Kidney epithelial cell (primary cell): ENCODE data around the gene RNF208. TPM values are rescaled to one million over a fixed set of nuclear protein-coding genes. Genes with fewer than 3 reads are reported as not detected.

Experiments
- DNase-seq: peaks from one replicate; pipeline ENCODE4 v3.0.0-alpha.2; 2010; ENCODE audit warnings: low read depth
- H3K27me3 ChIP-seq: 2 replicates; pipeline ENCODE4 v1.6.0; 2011; ENCODE audit warnings: low read length; ENCODE audit not compliant: control insufficient read depth, insufficient read depth
- H3K36me3 ChIP-seq: 2 replicates; pipeline ENCODE4 v1.5.1; 2011; ENCODE audit warnings: low read length; ENCODE audit not compliant: control insufficient read depth, insufficient read depth
- H3K4me3 ChIP-seq: 2 replicates; pipeline ENCODE4 v1.5.1; 2011; ENCODE audit warnings: low read depth, mild to moderate bottlenecking, control low read depth, low read length
- total RNA-seq: library from RNA; depleted of rRNA; stranded (reverse); fragments of >200 nt; gene quantifications from 2 replicates; pipeline ENCODE4 v1.2.3, GENCODE V29; 2015
- TF ChIP-seq, protein P1 (sequence below): IDR thresholded peaks from 2 replicates; pipeline ENCODE4 v1.5.1; 2011; ENCODE audit warnings: mild to moderate bottlenecking, moderate library complexity, low read length, control low read depth, inconsistent platforms; ENCODE audit not compliant: insufficient read depth, poor library complexity, severe bottlenecking

The RNF208 gene
- total RNA-seq, 1 donor from 2014 or later: 4.2 TPM

GRCh38 chr9:137187386-137187785 is 34.7 kb downstream of the RNF208 start:
- no peak for DNase-seq
- H3K27me3 ChIP-seq: no peaks in the 10 kb centered on the region
- H3K36me3 ChIP-seq: no peaks in the 10 kb centered on the region
- H3K4me3 ChIP-seq: peak overlapping the region; percentile 88
- TF ChIP-seq, protein P1, sequence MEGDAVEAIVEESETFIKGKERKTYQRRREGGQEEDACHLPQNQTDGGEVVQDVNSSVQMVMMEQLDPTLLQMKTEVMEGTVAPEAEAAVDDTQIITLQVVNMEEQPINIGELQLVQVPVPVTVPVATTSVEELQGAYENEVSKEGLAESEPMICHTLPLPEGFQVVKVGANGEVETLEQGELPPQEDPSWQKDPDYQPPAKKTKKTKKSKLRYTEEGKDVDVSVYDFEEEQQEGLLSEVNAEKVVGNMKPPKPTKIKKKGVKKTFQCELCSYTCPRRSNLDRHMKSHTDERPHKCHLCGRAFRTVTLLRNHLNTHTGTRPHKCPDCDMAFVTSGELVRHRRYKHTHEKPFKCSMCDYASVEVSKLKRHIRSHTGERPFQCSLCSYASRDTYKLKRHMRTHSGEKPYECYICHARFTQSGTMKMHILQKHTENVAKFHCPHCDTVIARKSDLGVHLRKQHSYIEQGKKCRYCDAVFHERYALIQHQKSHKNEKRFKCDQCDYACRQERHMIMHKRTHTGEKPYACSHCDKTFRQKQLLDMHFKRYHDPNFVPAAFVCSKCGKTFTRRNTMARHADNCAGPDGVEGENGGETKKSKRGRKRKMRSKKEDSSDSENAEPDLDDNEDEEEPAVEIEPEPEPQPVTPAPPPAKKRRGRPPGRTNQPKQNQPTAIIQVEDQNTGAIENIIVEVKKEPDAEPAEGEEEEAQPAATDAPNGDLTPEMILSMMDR: no peak

- Histone ChIP-seq H3K36me3 (no peaks in the 10 kb centered on the region), H3K4me3 (no peak overlapping the region), H3K27me3 (no peaks in the 10 kb centered on the region)
- no peak for DNase-seq
- TF ChIP-seq, protein P1: no peak
Measured at GRCh38 chr9:137186385-137186784, 35.7 kb downstream of the RNF208 start.

DNA sequence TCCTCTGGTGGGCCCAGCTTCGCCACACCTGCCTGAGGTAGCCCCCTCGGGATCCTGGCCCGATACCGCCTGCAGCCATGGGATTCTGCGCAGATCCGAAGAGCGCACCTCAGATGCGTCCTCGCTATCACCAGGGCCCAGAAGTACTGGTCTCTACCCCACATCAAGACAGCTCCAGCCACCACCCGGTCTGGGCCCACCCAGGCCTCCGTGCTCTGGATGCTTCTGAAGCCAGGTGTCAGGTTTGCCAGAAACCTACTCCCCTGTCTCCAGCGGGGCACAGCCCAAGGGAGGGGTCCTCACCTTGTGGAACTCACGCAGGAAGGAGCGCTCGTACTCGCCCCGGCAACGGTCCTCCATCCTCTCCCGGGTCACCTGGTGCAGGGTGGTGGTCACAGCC is 36.1 kb downstream of the RNF208 start:
- no peaks in the 10 kb centered on the region for H3K36me3 ChIP-seq
- no peak for DNase-seq
- TF ChIP-seq, protein P1: no peak
- H3K27me3 ChIP-seq: no peaks in the 10 kb centered on the region
- H3K4me3 ChIP-seq: no peak overlapping the region

GRCh38 chr9:137184881-137185660 is 37.0 kb downstream of the RNF208 start:
- TF ChIP-seq, protein P1: no peak
- DNase-seq: no peak
- Histone ChIP-seq H3K4me3 (no peak overlapping the region), H3K36me3 (no peaks in the 10 kb centered on the region), H3K27me3 (no peaks in the 10 kb centered on the region)

DNA sequence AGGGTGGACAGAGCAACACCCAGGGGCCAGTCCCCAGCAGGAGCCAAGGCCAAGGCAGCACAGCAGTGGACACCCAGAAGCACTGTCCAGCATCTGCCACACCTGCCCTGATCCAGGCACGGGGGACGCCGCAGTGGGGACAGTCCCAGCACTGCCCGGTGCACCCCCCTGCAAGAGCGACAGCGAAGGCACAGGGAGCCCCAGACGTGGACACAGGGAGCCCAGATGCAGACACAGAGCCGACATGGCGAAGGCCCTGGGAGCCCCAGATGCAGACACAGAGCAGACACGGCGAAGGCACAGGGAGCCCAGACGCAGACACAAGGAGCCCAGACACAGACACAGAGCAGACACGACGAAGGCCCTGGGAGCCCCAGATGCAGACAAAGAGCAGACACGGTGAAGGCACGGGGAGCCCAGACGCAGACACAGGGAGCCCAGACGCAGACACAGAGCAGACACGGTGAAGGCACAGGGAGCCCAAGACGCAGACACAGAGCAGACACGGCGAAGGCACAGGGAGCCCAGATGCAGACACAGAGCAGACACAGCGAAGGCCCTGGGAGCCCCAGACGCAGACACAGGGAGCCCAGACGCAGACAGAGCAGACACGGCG is 38.0 kb downstream of the RNF208 start:
- Histone ChIP-seq H3K4me3 (no peak overlapping the region), H3K36me3 (no peaks in the 10 kb centered on the region), H3K27me3 (no peaks in the 10 kb centered on the region)
- DNase-seq: no peak
- TF ChIP-seq, protein P1: no peak
